HepG2 (cell line): ENCODE results near the gene DPEP3. TPM values are rescaled to one million over a fixed set of nuclear protein-coding genes. Genes with fewer than 3 reads are reported as not detected.
A peak's percentile ranks its signal among the peaks of the same experiment; 100 is the strongest.

Experiments used
- BORCS8-MEF2B ChIP-seq: sonication (generic); formaldehyde crosslinking; IDR thresholded peaks from 2 replicates; pipeline ENCODE4 v1.8.0; 2022; ENCODE audit warnings: mild to moderate bottlenecking, missing genetic modification reagents
- CREM ChIP-seq, 2 experiments: sonication (generic) in 1 of 2; formaldehyde crosslinking in 1 of 2; IDR thresholded peaks; 2 replicates each; pipeline versions ENCODE4 v1.4.0 to v1.6.1; 2016 to 2020; ENCODE audit warnings: antibody characterized with exemption in 1 of 2, mild to moderate bottlenecking in 1 of 2, missing genetic modification reagents in 1 of 2
- ETV5 ChIP-seq: IDR thresholded peaks from 2 replicates; pipeline ENCODE4 v1.6.1; 2018; ENCODE audit warnings: missing biosample characterization, missing genetic modification reagents, inconsistent platforms, borderline replicate concordance
- KLF11 ChIP-seq: IDR thresholded peaks from 2 replicates; pipeline ENCODE4 v1.6.1; 2016; ENCODE audit warnings: missing compliant biosample characterization
- KLF6 ChIP-seq: IDR thresholded peaks from 2 replicates; pipeline ENCODE4 v1.8.0; 2016; ENCODE audit warnings: missing biosample characterization, missing genetic modification reagents
- MNT ChIP-seq: fragments of 450-650 bp; IDR thresholded peaks from 2 replicates; pipeline ENCODE4 v1.6.1; 2016
- MXD1 ChIP-seq: sonication (generic); formaldehyde crosslinking; IDR thresholded peaks from 2 replicates; pipeline ENCODE4 v1.4.0; 2020; ENCODE audit warnings: mild to moderate bottlenecking, missing genetic modification reagents
- MYC ChIP-seq: sonication (generic); formaldehyde crosslinking; IDR thresholded peaks from 2 replicates; pipeline ENCODE4 v1.9.0; 2021; ENCODE audit warnings: missing genetic modification reagents, borderline replicate concordance
- NFATC3 ChIP-seq: sonication (generic); formaldehyde crosslinking; IDR thresholded peaks from 2 replicates; pipeline ENCODE4 v1.5.1; 2020; ENCODE audit warnings: mild to moderate bottlenecking, missing genetic modification reagents
- NPAS2 ChIP-seq: sonication (generic); formaldehyde crosslinking; IDR thresholded peaks from 2 replicates; pipeline ENCODE4 v1.8.0; 2022; ENCODE audit warnings: mild to moderate bottlenecking, missing genetic modification reagents, borderline replicate concordance
- RAD51 ChIP-seq: fragments of 450-650 bp; IDR thresholded peaks from 2 replicates; pipeline ENCODE4 v1.6.1; 2016; ENCODE audit warnings: borderline replicate concordance
- SMAD1 ChIP-seq: sonication (generic); formaldehyde crosslinking; IDR thresholded peaks from 2 replicates; pipeline ENCODE4 v1.4.0; 2020; ENCODE audit warnings: missing genetic modification reagents, low read depth, mild to moderate bottlenecking, borderline replicate concordance
- XRCC5 ChIP-seq: fragments of 200-400 bp; formaldehyde crosslinking; optimal IDR thresholded peaks from 2 replicates; pipeline ENCODE3; 2017; ENCODE audit warnings: mild to moderate bottlenecking, low read length
- ZKSCAN5 ChIP-seq: sonication (generic); formaldehyde crosslinking; IDR thresholded peaks from 2 replicates; pipeline ENCODE4 v1.5.1; 2020; ENCODE audit warnings: mild to moderate bottlenecking, missing genetic modification reagents
- ZNF230 ChIP-seq: sonication (generic); formaldehyde crosslinking; IDR thresholded peaks from 2 replicates; pipeline ENCODE4 v1.4.0; 2020; ENCODE audit warnings: mild to moderate bottlenecking, missing genetic modification reagents
- ZNF253 ChIP-seq: sonication (generic); formaldehyde crosslinking; IDR thresholded peaks from 2 replicates; pipeline ENCODE4 v1.8.0; 2022; ENCODE audit warnings: mild to moderate bottlenecking, missing genetic modification reagents, borderline replicate concordance
- ZNF383 ChIP-seq: sonication (generic); formaldehyde crosslinking; IDR thresholded peaks from 2 replicates; pipeline ENCODE4 v1.4.0; 2020; ENCODE audit warnings: missing genetic modification reagents, mild to moderate bottlenecking, borderline replicate concordance
- ZNF496 ChIP-seq: sonication (generic); formaldehyde crosslinking; IDR thresholded peaks from 2 replicates; pipeline ENCODE4 v1.8.1; 2023; ENCODE audit warnings: mild to moderate bottlenecking, moderate library complexity, missing genetic modification reagents; ENCODE audit not compliant: insufficient replicate concordance
- ZNF567 ChIP-seq: sonication (generic); formaldehyde crosslinking; IDR thresholded peaks from 2 replicates; pipeline ENCODE4 v1.8.1; 2023; ENCODE audit warnings: mild to moderate bottlenecking, missing genetic modification reagents, borderline replicate concordance
- ZNF770 ChIP-seq: sonication (generic); formaldehyde crosslinking; IDR thresholded peaks from 2 replicates; pipeline ENCODE4 v1.5.0; 2020; ENCODE audit warnings: mild to moderate bottlenecking, missing genetic modification reagents
- polyA plus RNA-seq, 8 experiments: library from polyadenylated mRNA; depleted of rRNA in 3 of 8; stranded (reverse) in 7 of 8; unstranded in 1 of 8; fragments of >200 nt; fragmentation: Illumina TruSeq in 4 of 8; extraction: Trizol in 4 of 8; gene quantifications; 2 replicates each; pipeline versions ENCODE4 v1.2.1 to v1.2.3, GENCODE V29; 2011 to 2016; ENCODE audit warnings: low read depth in 4 of 8, missing spikeins in 1 of 8, mixed read lengths in 1 of 8; ENCODE audit not compliant: insufficient read depth in 1 of 8
- total RNA-seq, 5 experiments: library from RNA; depleted of rRNA; stranded (reverse); fragments of >200 nt; fragmentation: Illumina TruSeq; extraction: Trizol; gene quantifications; 2 replicates each; pipeline ENCODE4 v1.2.3, GENCODE V29; 2016; ENCODE audit warnings: low read depth in 1 of 5
- TF ChIP-seq, protein P1 (sequence below): IDR thresholded peaks from 2 replicates; pipeline ENCODE4 v1.6.1; 2016
- TF ChIP-seq, protein P2 (sequence below): sonication (generic); formaldehyde crosslinking; IDR thresholded peaks from 2 replicates; pipeline ENCODE4 v1.9.0; 2022; ENCODE audit warnings: missing genetic modification reagents, mild to moderate bottlenecking, borderline replicate concordance
- TF ChIP-seq, protein P3 (sequence below): sonication (generic); formaldehyde crosslinking; IDR thresholded peaks from 2 replicates; pipeline ENCODE4 v1.5.1; 2020; ENCODE audit warnings: missing genetic modification reagents, mild to moderate bottlenecking, borderline replicate concordance

The DPEP3 gene
- total and polyA plus RNA-seq, 2 of the 13 experiments (the other 11 are each of a cell fraction or from before 2014, with no cell fraction given) = not detected

DNA sequence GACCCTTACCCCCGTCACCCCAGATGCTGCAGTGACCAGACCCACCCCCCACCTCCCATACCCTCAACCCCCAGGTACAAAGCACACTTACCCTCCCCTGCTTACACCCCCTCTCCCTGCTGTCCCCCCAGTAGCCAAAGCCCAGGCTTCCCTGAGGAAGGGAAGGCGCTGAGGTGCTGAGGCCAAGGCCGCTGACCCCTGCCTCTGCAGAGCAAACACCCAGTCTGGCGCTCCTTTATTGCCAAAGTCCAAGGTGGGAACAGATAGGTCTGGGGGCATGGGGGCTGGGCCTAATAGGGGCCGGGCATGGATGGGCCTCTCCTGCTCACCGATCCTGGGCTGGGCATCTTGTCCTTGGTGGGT, 37.1 kb downstream of the DPEP3 start (continued):
- TF ChIP-seq MXD1 (no peak), NPAS2 (CRISPR knock-in tag) (no peak), RAD51 (no peak), XRCC5 (no peak), CREM (IDR thresholded peaks at IDR 0.05) (peak; percentile 44; the same call in 1 of the 2 replicates), CREM (CRISPR knock-in tag; IDR thresholded peaks at IDR 0.05) (no peak), ZNF770 (CRISPR knock-in tag) (peak; percentile 29; the same call in 1 of the 2 replicates), ZKSCAN5 (no peak), SMAD1 (CRISPR knock-in tag) (peak; percentile 22; the same call in 1 of the 2 replicates), ZNF253 (CRISPR knock-in tag) (no peak), ZNF383 (CRISPR knock-in tag) (0 out of 2 replicates have a peak, but pooled peaks have one; percentile 4), MNT (no peak), BORCS8-MEF2B (CRISPR knock-in tag) (no peak), KLF11 (CRISPR knock-in tag) (no peak), ZNF230 (CRISPR knock-in tag) (no peak), ETV5 (CRISPR knock-in tag) (no peak; the same call in 1 of the 2 replicates), ZNF567 (CRISPR knock-in tag) (no peak), ZNF496 (CRISPR knock-in tag) (no peak), KLF6 (CRISPR knock-in tag) (no peak), MYC (peak; percentile 6; the same call in 1 of the 2 replicates), NFATC3 (CRISPR knock-in tag) (no peak)
- TF ChIP-seq, protein P1, sequence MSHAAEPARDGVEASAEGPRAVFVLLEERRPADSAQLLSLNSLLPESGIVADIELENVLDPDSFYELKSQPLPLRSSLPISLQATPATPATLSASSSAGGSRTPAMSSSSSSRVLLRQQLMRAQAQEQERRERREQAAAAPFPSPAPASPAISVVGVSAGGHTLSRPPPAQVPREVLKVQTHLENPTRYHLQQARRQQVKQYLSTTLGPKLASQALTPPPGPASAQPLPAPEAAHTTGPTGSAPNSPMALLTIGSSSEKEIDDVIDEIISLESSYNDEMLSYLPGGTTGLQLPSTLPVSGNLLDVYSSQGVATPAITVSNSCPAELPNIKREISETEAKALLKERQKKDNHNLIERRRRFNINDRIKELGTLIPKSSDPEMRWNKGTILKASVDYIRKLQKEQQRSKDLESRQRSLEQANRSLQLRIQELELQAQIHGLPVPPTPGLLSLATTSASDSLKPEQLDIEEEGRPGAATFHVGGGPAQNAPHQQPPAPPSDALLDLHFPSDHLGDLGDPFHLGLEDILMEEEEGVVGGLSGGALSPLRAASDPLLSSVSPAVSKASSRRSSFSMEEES (CRISPR knock-in tag) = no peak
- TF ChIP-seq, protein P2, sequence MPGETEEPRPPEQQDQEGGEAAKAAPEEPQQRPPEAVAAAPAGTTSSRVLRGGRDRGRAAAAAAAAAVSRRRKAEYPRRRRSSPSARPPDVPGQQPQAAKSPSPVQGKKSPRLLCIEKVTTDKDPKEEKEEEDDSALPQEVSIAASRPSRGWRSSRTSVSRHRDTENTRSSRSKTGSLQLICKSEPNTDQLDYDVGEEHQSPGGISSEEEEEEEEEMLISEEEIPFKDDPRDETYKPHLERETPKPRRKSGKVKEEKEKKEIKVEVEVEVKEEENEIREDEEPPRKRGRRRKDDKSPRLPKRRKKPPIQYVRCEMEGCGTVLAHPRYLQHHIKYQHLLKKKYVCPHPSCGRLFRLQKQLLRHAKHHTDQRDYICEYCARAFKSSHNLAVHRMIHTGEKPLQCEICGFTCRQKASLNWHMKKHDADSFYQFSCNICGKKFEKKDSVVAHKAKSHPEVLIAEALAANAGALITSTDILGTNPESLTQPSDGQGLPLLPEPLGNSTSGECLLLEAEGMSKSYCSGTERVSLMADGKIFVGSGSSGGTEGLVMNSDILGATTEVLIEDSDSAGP (CRISPR knock-in tag) = peak; percentile 92; the same call in 1 of the 2 replicates
- TF ChIP-seq, protein P3, sequence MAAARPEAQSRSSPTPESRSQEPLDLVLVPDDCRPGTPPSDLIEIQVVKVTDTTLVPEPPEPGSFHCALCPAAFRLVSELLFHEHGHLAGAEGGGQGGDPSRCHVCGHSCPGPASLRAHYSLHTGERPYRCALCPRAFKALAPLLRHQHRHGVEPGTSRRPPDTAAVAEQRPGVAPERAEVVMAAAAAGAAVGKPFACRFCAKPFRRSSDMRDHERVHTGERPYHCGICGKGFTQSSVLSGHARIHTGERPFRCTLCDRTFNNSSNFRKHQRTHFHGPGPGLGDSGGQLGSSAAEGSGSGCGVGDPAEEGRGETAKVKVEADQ = peak; percentile 50; the same call in 1 of the 2 replicates
